ENCODE results near the gene HM13. TPM values are rescaled to one million over a fixed set of nuclear protein-coding genes. Genes with fewer than 3 reads are reported as not detected.

The HM13 gene
- total and polyA plus RNA-seq, 2 of the 13 experiments (the other 11 are each of a cell fraction or from before 2014, with no cell fraction given) = 118 to 243 TPM

- TF ChIP-seq ZXDC (CRISPR knock-in tag; IDR thresholded peaks at IDR 0.05) (no peak; the same call in 1 of the 2 replicates), ZNF138 (CRISPR knock-in tag; IDR thresholded peaks at IDR 0.05; ENCODE audit: low read depth) (peak; percentile 62; the same call in 1 of the 2 replicates), MEF2D (CRISPR knock-in tag; IDR thresholded peaks at IDR 0.05) (0 out of 2 replicates have a peak, but pooled peaks have one; percentile 7), PAXIP1 (CRISPR knock-in tag; conservative IDR thresholded peaks at IDR 0.05) (peak; percentile 36; the same call in 1 of the 2 replicates), ZMAT3 (CRISPR knock-in tag; conservative IDR thresholded peaks at IDR 0.05) (peak; percentile 40; the same call in 1 of the 2 replicates), ARID2 (CRISPR knock-in tag; IDR thresholded peaks at IDR 0.05; ENCODE audit: borderline replicate concordance) (no peak), NFRKB (IDR thresholded peaks at IDR 0.05) (no peak), ZNF570 (CRISPR knock-in tag; IDR thresholded peaks at IDR 0.05; ENCODE audit: borderline replicate concordance) (no peak), ZNF430 (CRISPR knock-in tag; IDR thresholded peaks at IDR 0.05) (0 out of 2 replicates have a peak, but pooled peaks have one; percentile 62), GATAD1 (CRISPR knock-in tag; IDR thresholded peaks at IDR 0.05) (0 out of 2 replicates have a peak, but pooled peaks have one; percentile 23), TGIF2 (CRISPR knock-in tag; IDR thresholded peaks at IDR 0.05) (0 out of 2 replicates have a peak, but pooled peaks have one; percentile 25), ZZZ3 (CRISPR knock-in tag; IDR thresholded peaks at IDR 0.05; ENCODE audit: borderline replicate concordance) (peak; percentile 79), ZNF775 (CRISPR knock-in tag; IDR thresholded peaks at IDR 0.05; ENCODE audit: borderline replicate concordance) (no peak), ONECUT2 (CRISPR knock-in tag; IDR thresholded peaks at IDR 0.05) (no peak), ZNF121 (CRISPR knock-in tag; IDR thresholded peaks at IDR 0.05) (peak; percentile 23; the same call in 1 of the 2 replicates)
- TF ChIP-seq, protein P1, sequence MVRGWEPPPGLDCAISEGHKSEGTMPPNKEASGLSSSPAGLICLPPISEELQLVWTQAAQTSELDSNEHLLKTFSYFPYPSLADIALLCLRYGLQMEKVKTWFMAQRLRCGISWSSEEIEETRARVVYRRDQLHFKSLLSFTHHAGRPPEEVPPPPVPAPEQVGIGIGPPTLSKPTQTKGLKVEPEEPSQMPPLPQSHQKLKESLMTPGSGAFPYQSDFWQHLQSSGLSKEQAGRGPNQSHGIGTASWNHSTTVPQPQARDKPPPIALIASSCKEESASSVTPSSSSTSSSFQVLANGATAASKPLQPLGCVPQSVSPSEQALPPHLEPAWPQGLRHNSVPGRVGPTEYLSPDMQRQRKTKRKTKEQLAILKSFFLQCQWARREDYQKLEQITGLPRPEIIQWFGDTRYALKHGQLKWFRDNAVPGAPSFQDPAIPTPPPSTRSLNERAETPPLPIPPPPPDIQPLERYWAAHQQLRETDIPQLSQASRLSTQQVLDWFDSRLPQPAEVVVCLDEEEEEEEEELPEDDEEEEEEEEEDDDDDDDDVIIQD (CRISPR knock-in tag; IDR thresholded peaks at IDR 0.05; ENCODE audit: low read depth) = no peak
- TF ChIP-seq, protein P2, sequence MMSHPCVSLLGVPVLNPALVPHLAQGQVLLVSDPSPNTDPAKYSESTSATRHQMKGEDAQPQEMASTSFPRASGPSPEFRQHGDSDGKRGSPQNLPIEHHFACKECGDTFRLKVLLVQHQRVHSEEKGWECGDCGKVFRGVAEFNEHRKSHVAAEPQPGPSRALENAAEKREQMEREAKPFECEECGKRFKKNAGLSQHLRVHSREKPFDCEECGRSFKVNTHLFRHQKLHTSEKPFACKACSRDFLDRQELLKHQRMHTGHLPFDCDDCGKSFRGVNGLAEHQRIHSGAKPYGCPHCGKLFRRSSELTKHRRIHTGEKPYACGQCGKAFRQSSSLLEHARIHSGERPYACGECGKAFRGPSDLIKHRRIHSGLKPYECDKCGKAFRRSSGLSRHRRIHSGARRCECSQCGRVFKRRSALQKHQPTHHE (CRISPR knock-in tag; IDR thresholded peaks at IDR 0.05; ENCODE audit: borderline replicate concordance) = 0 out of 2 replicates have a peak, but pooled peaks have one; percentile 20
- TF ChIP-seq, protein P3, sequence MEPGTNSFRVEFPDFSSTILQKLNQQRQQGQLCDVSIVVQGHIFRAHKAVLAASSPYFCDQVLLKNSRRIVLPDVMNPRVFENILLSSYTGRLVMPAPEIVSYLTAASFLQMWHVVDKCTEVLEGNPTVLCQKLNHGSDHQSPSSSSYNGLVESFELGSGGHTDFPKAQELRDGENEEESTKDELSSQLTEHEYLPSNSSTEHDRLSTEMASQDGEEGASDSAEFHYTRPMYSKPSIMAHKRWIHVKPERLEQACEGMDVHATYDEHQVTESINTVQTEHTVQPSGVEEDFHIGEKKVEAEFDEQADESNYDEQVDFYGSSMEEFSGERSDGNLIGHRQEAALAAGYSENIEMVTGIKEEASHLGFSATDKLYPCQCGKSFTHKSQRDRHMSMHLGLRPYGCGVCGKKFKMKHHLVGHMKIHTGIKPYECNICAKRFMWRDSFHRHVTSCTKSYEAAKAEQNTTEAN (CRISPR knock-in tag; conservative IDR thresholded peaks at IDR 0.05) = peak; percentile 66; the same call in 1 of the 2 replicates
These were observed 55.1 kb downstream of the HM13 start (continued) for GRCh38 chr20:31569163-31570020.

Data from HepG2 (cell line).